ENCODE data around the gene MED9. TPM values are rescaled to one million over a fixed set of nuclear protein-coding genes. Genes with fewer than 3 reads are reported as not detected.

The MED9 gene
- total and polyA plus RNA-seq, 7 donors: 9.7 to 17.9 (median 15.3) TPM

DNA sequence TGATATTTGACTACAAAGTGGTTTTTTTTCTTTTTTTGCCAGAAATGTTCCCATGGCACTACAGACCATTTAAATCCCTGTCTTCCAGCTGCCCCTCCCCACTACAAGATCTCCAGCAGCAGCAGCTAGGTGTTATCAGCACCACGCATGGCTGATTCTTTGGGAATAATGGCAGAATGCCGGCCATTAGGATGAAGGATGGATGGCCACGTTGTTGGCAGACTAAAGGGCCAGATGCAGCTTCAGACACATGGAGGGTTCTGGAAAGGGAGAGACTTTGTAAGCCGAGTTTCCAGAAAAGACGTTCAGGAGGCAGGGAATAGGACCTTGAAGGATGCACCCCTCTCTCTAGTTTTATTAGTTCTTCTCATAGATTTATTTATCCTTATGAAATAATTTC, 10.3 kb upstream of the MED9 start:
- no peaks in the 10 kb centered on the region for H3K4me1 ChIP-seq
- H3K27me3 ChIP-seq: peaks cover 0 to 25% (median 11%) of the 10 kb centered on the region in 3 donors
- TF ChIP-seq POLR2A (IDR thresholded peaks at IDR 0.05) (no peak), EP300 (IDR thresholded peaks at IDR 0.05) (no peak), POLR2AphosphoS5 (IDR thresholded peaks at IDR 0.05) (no peak)
- TF ChIP-seq, protein P1, sequence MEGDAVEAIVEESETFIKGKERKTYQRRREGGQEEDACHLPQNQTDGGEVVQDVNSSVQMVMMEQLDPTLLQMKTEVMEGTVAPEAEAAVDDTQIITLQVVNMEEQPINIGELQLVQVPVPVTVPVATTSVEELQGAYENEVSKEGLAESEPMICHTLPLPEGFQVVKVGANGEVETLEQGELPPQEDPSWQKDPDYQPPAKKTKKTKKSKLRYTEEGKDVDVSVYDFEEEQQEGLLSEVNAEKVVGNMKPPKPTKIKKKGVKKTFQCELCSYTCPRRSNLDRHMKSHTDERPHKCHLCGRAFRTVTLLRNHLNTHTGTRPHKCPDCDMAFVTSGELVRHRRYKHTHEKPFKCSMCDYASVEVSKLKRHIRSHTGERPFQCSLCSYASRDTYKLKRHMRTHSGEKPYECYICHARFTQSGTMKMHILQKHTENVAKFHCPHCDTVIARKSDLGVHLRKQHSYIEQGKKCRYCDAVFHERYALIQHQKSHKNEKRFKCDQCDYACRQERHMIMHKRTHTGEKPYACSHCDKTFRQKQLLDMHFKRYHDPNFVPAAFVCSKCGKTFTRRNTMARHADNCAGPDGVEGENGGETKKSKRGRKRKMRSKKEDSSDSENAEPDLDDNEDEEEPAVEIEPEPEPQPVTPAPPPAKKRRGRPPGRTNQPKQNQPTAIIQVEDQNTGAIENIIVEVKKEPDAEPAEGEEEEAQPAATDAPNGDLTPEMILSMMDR (IDR thresholded peaks at IDR 0.05): no peak
- no peak overlapping the region for H3K27ac ChIP-seq
- no peak for DNase-seq
- intact Hi-C loops (cut with DNase I): no loop called here
- no peaks in the 10 kb centered on the region for H3K36me3 ChIP-seq
- no peak overlapping the region for H3K4me3 ChIP-seq
- no peaks in the 10 kb centered on the region for H3K9me3 ChIP-seq
- WGBS, 2 donors: 69 to 81% methylated on average over 5 of the region's 5 CpGs

- no peak overlapping the region for H3K27ac ChIP-seq
- no peaks in the 10 kb centered on the region for H3K36me3 ChIP-seq
- TF ChIP-seq POLR2AphosphoS5 (IDR thresholded peaks at IDR 0.05) (no peak), POLR2A (IDR thresholded peaks at IDR 0.05) (no peak), EP300 (IDR thresholded peaks at IDR 0.05) (no peak)
- TF ChIP-seq, protein P1 (IDR thresholded peaks at IDR 0.05): no peak
- no peaks in the 10 kb centered on the region for H3K9me3 ChIP-seq
- no peak overlapping the region for H3K4me3 ChIP-seq
- no peak for DNase-seq
- H3K4me1 ChIP-seq: no peaks in the 10 kb centered on the region
- peaks cover 0 to 25% (median 11%) of the 10 kb centered on the region in 3 donors for H3K27me3 ChIP-seq
- 76 to 84% methylated on average over 5 of the region's 5 CpGs for WGBS, 2 donors
- intact Hi-C loops (cut with DNase I): no loop called here
Measured at GRCh38 chr17:17467016-17467415, 9.8 kb upstream of the MED9 start.

- no peaks in the 10 kb centered on the region for H3K4me1 ChIP-seq
- no peak for DNase-seq
- H3K36me3 ChIP-seq: no peaks in the 10 kb centered on the region
- 15 to 54% methylated on average over 5 of the region's 5 CpGs for WGBS, 2 donors
- TF ChIP-seq, protein P1 (IDR thresholded peaks at IDR 0.05): no peak
- TF ChIP-seq POLR2AphosphoS5 (IDR thresholded peaks at IDR 0.05) (no peak), POLR2A (IDR thresholded peaks at IDR 0.05) (no peak), EP300 (IDR thresholded peaks at IDR 0.05) (no peak)
- no peak overlapping the region for H3K27ac ChIP-seq
- peaks cover 0 to 25% (median 11%) of the 10 kb centered on the region in 3 donors for H3K27me3 ChIP-seq
- no peaks in the 10 kb centered on the region for H3K9me3 ChIP-seq
- H3K4me3 ChIP-seq: no peak overlapping the region
- intact Hi-C loops (cut with DNase I): no loop called here
Measured at GRCh38 chr17:17467720-17468119, 9.1 kb upstream of the MED9 start.

- H3K27me3 ChIP-seq: peaks cover 0 to 25% (median 11%) of the 10 kb centered on the region in 3 donors
- no peaks in the 10 kb centered on the region for H3K4me1 ChIP-seq
- H3K36me3 ChIP-seq: no peaks in the 10 kb centered on the region
- TF ChIP-seq POLR2AphosphoS5 (IDR thresholded peaks at IDR 0.05) (no peak), POLR2A (IDR thresholded peaks at IDR 0.05) (no peak), EP300 (IDR thresholded peaks at IDR 0.05) (no peak)
- TF ChIP-seq, protein P1 (IDR thresholded peaks at IDR 0.05): no peak
- intact Hi-C loops (cut with DNase I): no loop called here
- no peaks in the 10 kb centered on the region for H3K9me3 ChIP-seq
- DNase-seq: no peak
- 61 to 83% methylated on average over 5 of the region's 5 CpGs for WGBS, 2 donors
- H3K27ac ChIP-seq: no peak overlapping the region
- H3K4me3 ChIP-seq: no peak overlapping the region
Measured at GRCh38 chr17:17468217-17469010, 8.4 kb upstream of the MED9 start.
